HG03108 (cell line): ENCODE measurements around the gene GET4.

ENCODE experiments used
- ATAC-seq: cut with Tn5 transposase; IDR thresholded peaks from one replicate; pipeline ENCODE4 v1.9.1; 2021; ENCODE audit warnings: moderate library complexity; ENCODE audit not compliant: unreplicated experiment

Gene GET4

DNA sequence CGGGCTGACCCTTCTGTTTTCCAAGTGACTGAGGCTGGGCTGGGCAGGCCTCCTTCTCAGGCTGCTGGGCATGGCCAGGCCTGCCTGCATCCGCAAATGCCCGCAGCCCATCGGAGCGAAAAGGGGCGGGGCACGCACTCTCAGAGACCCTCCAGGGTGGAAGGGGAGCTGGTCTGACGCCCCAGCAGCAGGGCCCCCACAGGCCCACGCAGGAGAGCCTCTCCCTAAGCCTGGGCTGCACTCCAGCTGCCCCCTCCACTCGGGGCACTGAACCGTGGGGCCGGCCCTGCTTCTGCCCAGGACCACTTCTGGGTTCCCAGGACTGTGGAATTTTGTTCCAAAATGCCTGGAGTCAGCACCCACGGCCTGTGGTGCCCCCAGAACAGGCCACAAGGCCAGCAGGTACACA is 68.8 kb downstream of the GET4 start:
- ATAC-seq: no peak

- ATAC-seq: no peak
These were observed 69.4 kb downstream of the GET4 start for GRCh38 chr7:945556-946255.
